ENCODE data around the gene SNRK. TPM values are rescaled to one million over a fixed set of nuclear protein-coding genes. Genes with fewer than 3 reads are reported as not detected.

SNRK gene
- total and polyA plus RNA-seq, 3 donors from 2014 or later: 27.5 to 42.4 (median 37.4) TPM

- H3K27ac ChIP-seq: no peak overlapping the region
- TF ChIP-seq CTCF (IDR thresholded peaks at IDR 0.05) (no peak), POLR2A (IDR thresholded peaks at IDR 0.05) (no peak)
- no peaks in the 10 kb centered on the region for H3K27me3 ChIP-seq
- H3K4me3 ChIP-seq: no peak overlapping the region
- H3K4me1 ChIP-seq: no peaks in the 10 kb centered on the region
- H3K36me3 ChIP-seq (ENCODE audit: low read depth, missing control alignments): no peaks in the 10 kb centered on the region
- H3K9me3 ChIP-seq: no peaks in the 10 kb centered on the region
- DNase-seq: no peak
- intact Hi-C loops (cut with DNase I; ENCODE audit: low total_unique reads): no loop called here
Measured at GRCh38 chr3:43244694-43245093, 41.6 kb upstream of the SNRK start.

- H3K4me3 ChIP-seq: no peak overlapping the region
- TF ChIP-seq CTCF (IDR thresholded peaks at IDR 0.05) (no peak), POLR2A (IDR thresholded peaks at IDR 0.05) (no peak)
- no peak overlapping the region for H3K27ac ChIP-seq
- no peaks in the 10 kb centered on the region for H3K4me1 ChIP-seq
- no peaks in the 10 kb centered on the region for H3K27me3 ChIP-seq
- 63 to 72% methylated on average over 2 of the region's 2 CpGs for WGBS, 2 donors
- DNase-seq: no peak
- intact Hi-C loops (cut with DNase I; ENCODE audit: low total_unique reads): no loop called here
- H3K36me3 ChIP-seq (ENCODE audit: low read depth, missing control alignments): no peaks in the 10 kb centered on the region
- no peaks in the 10 kb centered on the region for H3K9me3 ChIP-seq
Measured at GRCh38 chr3:43246976-43247375, 39.4 kb upstream of the SNRK start.

- no peaks in the 10 kb centered on the region for H3K4me1 ChIP-seq
- 53 to 62% methylated on average over 3 of the region's 3 CpGs for WGBS, 2 donors
- intact Hi-C loops (cut with DNase I; ENCODE audit: low total_unique reads): no loop called here
- no peaks in the 10 kb centered on the region for H3K27me3 ChIP-seq
- no peak for DNase-seq
- TF ChIP-seq POLR2A (IDR thresholded peaks at IDR 0.05) (no peak), CTCF (IDR thresholded peaks at IDR 0.05) (no peak)
- H3K4me3 ChIP-seq: no peak overlapping the region
- no peaks in the 10 kb centered on the region for H3K9me3 ChIP-seq
- H3K36me3 ChIP-seq (ENCODE audit: low read depth, missing control alignments): no peaks in the 10 kb centered on the region
- no peak overlapping the region for H3K27ac ChIP-seq
Measured at GRCh38 chr3:43247561-43248184, 38.7 kb upstream of the SNRK start.

GRCh38 chr3:43248185-43248583 is 38.2 kb upstream of the SNRK start:
- intact Hi-C loops (cut with DNase I; ENCODE audit: low total_unique reads): no loop called here
- H3K27ac ChIP-seq: no peak overlapping the region

GRCh38 chr3:43248973-43249372 is 37.4 kb upstream of the SNRK start:
- Histone ChIP-seq H3K27me3 (no peaks in the 10 kb centered on the region), H3K9me3 (no peaks in the 10 kb centered on the region), H3K36me3 (ENCODE audit: low read depth, missing control alignments) (no peaks in the 10 kb centered on the region), H3K27ac (no peak overlapping the region), H3K4me3 (no peak overlapping the region), H3K4me1 (no peaks in the 10 kb centered on the region)
- TF ChIP-seq CTCF (IDR thresholded peaks at IDR 0.05) (no peak), POLR2A (IDR thresholded peaks at IDR 0.05) (no peak)
- 71 to 74% methylated on average over 2 of the region's 2 CpGs for WGBS, 2 donors
- no peak for DNase-seq
- intact Hi-C loops (cut with DNase I; ENCODE audit: low total_unique reads): no loop called here

More at GRCh38 chr3:43248185-43248583, 38.2 kb upstream of the SNRK start:
- Histone ChIP-seq H3K4me1 (no peaks in the 10 kb centered on the region), H3K4me3 (no peak overlapping the region), H3K36me3 (ENCODE audit: low read depth, missing control alignments) (no peaks in the 10 kb centered on the region), H3K27me3 (no peaks in the 10 kb centered on the region), H3K9me3 (no peaks in the 10 kb centered on the region)
- no peak for TF ChIP-seq POLR2A (IDR thresholded peaks at IDR 0.05)
- 66 to 73% methylated on average over 2 of the region's 2 CpGs for WGBS, 2 donors
- DNase-seq: no peak

All from testis (tissue), 3 donors.